Muscle of arm (tissue), 12 donors: Measurements from ENCODE around the gene PBX4. TPM values are rescaled to one million over a fixed set of nuclear protein-coding genes. Genes with fewer than 3 reads are reported as not detected.

Source experiments
- DNase-seq: peaks from one replicate; pipeline ENCODE4 v3.0.0-alpha.2; 2013
- polyA plus RNA-seq, 12 donors: library from polyadenylated mRNA; unstranded; fragments of 120-200 nt; gene quantifications; one replicate each; pipeline ENCODE4 v1.2.1, GENCODE V29; 2013; ENCODE audit not compliant: insufficient read length in 12 of 12

PBX4 gene
- polyA plus RNA-seq, 12 donors = 0.76 to 6.3 (median 1.8) TPM; not detected in 2

DNA sequence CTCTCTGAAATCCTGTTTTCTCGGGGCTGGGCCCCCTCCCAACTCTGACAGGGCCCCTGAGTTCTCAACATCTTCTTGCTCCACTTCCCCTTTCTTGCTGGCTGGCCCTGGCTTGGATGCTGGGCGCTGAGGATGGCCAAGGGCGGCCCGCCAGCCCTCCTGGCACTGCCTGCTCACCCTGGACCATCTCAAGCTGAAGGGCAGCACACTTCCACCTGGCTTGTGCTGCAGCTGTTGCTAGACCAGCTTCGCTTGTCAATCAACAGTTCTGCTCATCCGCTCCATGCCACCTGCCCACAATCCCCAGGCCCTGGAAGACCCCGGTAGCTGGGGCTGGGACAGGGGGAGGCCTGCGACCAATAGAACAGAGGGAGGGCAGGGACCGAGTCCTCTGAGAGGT is 31.8 kb upstream of the PBX4 start:
- DNase-seq = no peak

DNA sequence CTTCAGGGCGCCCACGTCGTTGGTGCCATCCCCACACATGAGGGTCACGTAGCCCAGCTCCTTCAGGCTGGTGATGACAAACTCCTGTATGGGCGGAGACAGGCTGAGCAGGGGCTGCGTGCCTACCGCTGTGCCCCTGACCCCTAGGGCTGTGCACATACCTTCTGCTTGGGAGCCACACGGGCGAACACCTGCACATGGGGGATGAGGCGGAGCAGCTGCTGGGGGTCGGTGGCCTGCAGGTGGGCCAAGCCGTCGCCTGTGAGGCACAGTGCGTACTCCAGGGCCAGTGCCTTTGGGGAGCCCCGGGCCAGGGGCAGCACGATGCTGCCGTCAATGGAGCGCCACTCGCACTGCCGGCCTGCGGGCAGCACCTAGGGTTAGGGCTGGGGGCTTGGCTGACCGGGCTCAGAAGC is 31.1 kb upstream of the PBX4 start:
- no peak for DNase-seq

GRCh38 chr19:19649155-19649554 is 30.7 kb upstream of the PBX4 start:
- no peak for DNase-seq

DNA sequence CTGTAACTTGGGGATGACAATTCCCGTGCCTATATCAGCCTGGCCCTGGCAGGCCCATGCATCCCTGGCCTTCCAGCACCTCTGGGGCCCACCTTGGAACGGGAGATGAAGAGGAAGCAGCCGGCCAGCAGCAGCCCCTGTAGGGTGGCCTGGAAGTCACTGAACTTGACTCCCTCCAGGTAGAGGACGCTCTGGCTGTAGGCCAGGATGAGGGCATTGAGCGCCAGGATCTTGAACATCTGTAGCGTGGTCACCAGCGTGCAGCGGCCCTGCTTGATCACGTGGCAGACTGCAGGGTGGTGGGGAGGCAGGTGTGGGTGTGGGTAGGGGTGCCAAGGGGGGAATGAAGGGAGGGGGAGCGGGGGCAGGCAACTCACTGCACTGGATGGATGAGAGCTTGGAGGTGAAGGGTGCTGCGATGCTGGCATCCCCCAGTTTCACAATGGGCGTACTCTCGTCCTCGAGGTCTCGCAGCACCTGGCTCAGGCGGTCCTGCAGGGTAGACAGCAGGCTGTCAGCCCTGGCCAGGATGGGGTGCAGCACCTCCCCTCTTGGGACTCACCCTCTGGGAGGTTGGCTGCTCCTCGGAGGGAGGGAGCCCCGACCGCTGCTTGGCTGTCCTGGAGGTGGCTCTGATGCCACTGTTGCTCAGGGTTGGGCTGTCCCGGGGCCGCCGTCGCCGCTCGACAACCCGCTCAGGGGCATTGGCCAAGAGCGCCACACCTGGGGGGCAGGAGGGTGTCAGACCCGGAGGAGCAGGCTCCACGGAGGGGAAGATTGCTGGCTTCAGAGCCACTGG is 28.7 kb upstream of the PBX4 start:
- no peak for DNase-seq

DNA sequence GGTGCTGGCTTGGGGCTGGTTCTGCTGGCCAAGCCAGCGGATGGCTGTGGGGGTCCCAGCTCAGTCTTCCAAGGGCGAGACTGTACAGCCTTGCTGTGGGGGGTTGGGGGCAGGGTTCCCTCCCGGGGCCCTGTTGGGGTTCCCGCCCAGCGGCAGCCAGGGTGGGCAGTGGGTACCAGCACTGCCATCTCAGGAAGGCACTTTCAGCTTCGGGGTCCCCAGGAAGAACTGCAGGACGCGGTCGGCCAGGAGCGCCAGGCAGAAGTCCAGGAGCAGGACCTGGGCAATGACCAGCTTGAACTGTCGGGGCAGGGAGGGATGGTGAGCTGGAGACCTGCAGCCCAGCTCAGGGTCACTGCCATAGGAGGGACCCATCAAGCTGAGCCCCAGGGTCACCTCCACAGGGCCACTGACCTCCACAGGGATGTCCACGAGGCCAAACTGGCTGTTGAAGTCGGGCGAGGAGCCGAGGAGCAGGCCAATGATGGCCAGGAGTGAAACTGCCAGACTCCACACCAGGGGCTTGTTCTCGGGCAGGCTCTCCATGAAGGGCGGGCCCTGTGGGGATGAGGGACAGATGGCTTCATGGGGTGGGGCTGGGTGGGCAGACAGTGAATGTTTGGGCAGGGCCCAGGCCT is 26.9 kb upstream of the PBX4 start:
- DNase-seq = no peak

GRCh38 chr19:19644054-19644388 is 25.5 kb upstream of the PBX4 start:
- no peak for DNase-seq

- peak; percentile 70 for DNase-seq
These were observed 24.9 kb upstream of the PBX4 start, which contains the start of gene GMIP for GRCh38 chr19:19643158-19644053. GMIP (minus strand) TSS chr19:19643657; CDS start chr19:19643529, 128 bp downstream.

- DNase-seq = no peak
These were observed 24.1 kb upstream of the PBX4 start for GRCh38 chr19:19642506-19643157.

DNA sequence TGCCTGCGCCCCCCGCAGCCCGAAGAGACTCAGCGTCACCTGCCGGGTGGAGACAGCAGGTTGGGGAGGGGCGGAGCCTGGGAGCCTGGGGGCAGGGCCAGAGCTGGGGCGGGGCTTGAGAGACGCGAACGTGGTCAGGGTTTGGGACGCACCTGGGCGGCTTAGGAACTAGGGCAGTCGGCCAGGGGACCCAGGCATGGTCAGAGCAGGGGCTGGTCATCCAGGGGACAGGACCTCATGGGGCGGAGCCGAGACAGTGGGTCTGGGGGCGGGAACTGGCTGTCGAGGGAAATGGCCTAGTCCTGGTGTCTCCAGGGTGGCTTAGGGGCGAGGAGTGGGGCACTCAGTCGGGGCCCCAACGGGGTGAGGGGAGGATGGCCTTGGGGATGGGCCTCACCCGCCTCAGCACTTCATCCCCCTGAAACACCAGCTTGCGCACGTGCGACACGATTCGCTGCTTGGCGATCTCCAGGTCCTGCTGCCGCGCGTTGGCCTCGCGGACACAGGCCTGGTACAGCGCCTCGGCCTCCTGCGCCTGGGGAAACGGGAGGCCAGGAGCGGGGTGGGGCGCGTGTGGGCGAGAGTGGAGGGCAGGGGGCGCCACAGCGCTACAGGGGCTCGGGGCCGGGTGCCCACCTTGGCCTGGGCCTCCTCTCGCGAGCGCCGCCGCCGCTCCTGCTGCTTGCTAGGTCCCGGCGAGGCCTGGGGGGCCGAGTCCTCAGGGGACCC is 19.2 kb upstream of the PBX4 start:
- DNase-seq = no peak

DNA sequence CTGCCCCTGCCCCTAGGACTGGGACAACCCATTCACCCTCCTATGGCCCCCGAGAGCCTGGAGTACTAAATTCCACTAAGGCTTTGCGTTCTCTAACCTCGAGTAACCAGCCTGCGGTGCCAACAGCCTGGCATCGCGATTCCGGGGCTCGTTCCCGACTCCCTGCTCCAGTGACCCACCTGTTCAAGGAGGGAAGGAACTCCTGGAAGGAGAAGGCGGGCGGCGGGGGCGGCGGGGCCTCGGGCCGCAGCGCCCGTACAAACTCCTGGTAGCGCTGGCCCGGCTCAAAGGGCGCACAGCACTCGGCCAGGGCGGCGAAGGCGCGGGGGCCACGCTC is 18.7 kb upstream of the PBX4 start:
- DNase-seq = no peak

DNA sequence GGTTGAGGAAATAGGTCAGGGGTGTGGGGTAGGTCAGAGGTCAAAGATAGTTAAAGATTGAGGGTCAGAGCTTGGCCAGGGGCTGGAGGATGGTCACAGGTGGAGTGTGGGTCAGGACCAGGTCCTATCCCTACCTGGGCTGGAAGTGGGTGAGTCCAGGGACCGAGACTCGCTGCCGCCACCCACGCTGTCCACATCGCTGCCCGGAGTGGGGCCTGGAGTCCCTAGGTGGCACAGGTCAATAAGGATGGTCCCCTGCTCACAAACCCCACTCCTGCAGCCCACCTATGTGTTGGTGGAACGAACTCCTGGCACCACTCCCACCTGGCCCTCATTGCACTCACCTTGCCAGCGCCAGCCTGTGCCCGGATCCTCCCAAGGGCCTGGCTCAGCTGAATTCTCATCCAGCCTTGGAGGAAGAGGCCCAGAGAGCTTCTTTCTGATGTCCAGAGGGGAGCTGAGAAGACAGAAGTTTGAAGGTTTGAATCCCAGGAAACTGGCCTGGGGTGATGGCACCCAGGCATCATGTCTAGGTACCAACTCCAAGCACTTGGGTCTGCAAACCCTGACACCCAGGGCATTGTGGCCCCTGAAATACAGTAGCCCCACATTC is 18.2 kb upstream of the PBX4 start:
- no peak for DNase-seq

DNA sequence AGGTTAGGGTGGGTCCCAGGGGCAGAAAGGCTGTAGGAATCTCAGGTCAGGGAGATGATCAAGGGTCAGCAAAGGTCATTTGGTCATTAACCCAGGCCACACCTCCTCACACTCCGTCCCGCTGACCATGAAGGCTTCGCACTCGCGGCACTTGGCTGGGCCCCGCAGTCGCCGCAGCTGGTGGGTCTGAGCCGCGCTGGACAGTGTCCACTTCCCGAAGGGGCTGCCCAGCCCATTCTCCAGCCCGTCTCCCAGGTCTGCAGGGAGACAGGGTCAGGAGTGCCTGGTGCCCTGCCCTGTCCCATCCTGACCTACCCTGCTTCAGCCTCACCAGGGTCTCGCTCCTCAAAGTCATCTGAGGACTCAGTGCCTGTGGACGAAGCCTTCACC is 16.8 kb upstream of the PBX4 start:
- DNase-seq = no peak

DNA sequence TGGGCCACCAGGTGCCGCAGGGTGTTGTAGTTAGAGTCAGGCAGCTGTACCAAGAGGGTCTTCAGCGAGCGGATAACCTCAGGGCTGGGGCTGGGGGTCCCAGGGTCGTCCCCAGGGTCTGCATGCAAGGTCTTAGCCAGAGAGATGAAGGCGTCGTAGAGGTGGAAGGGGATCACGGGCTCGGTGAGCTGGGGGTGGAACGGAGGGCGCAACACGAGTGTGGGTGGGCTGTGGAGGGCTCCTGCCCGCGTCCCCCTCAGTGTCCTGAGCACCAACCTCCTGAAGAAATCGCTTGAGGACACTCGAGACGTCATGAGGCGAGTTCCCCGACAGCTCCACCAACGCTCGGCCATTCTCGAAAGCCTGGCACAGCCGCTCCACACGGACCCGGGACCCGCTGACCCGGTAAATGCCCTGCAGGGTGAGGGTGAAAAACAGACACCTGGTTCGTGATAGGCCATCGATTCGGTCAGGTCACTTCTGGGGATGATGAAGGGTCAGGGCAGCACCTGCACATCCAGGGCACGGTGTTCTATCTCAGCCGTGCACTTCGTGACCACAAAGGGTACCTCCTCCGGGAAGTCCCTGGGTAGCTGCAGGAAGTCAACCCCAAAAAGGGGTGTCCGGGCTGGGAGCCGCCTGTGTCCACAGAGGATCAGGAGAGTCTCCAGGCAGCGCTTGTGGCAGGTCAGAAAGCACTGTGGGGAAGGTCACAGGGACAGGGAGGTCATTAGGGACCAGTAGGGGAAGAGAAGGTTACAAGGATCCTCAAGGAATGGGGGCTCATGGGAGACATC is 16.2 kb upstream of the PBX4 start:
- DNase-seq = no peak

GRCh38 chr19:19633711-19634515 is 15.4 kb upstream of the PBX4 start:
- DNase-seq = no peak

- DNase-seq = no peak
These were observed 14.2 kb upstream of the PBX4 start for GRCh38 chr19:19632661-19633060.

DNA sequence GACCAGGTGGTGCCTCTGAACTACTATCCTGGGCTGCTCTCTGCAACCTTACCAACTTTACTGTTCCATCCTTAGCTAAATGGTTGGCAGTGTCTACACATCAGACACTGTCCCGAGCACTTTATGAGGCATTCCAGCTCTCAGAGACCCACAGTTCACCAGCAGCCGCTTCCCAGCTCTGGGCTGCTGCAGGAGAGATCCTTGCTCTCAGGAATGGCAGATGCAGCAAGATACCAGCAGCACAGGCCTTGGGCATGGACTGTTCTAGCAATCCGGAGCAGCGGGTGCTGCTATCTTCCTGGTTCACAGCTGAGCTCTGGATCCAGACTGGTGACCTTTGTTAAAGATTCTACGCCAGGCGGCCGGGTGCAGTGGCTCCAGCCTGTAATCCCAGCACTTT is 12.9 kb upstream of the PBX4 start:
- DNase-seq = no peak

GRCh38 chr19:19630426-19630825 is 11.9 kb upstream of the PBX4 start:
- DNase-seq = no peak

GRCh38 chr19:19630062-19630414 is 11.6 kb upstream of the PBX4 start:
- no peak for DNase-seq

GRCh38 chr19:19628501-19629134 is 10.1 kb upstream of the PBX4 start:
- no peak for DNase-seq
